H1 (cell line): ENCODE data around the gene SLC8A3. TPM values are rescaled to one million over a fixed set of nuclear protein-coding genes. Genes with fewer than 3 reads are reported as not detected.

Source experiments
- CTCF ChIA-PET: fragments of 300-600 bp; sonication (Branson Sonifier 250); formaldehyde crosslinking; loops from one replicate; lab custom pipeline; 2021; ENCODE audit not compliant: partially characterized antibody; lab: Charles Lee
- POLR2A ChIA-PET: fragments of 300-600 bp; sonication (Branson Sonifier 250); formaldehyde crosslinking; loops from one replicate; lab custom pipeline; 2021; ENCODE audit warnings: inconsistent platforms; ENCODE audit not compliant: partially characterized antibody; lab: Charles Lee
- DNase-seq, 2 experiments: peaks; one replicate each; pipeline versions ENCODE4 v3.0.0 to v3.0.0-alpha.2; 2010 to 2022; ENCODE audit warnings: low spot score in 2 of 2, low read depth in 1 of 2, mixed read lengths in 1 of 2
- FAIRE-seq: peaks from 2 replicates; lab custom pipeline; 2011; peaks lifted over from hg19 to GRCh38; lab: Jason Lieb, UNC
- H2AFZ ChIP-seq: 2 replicates; pipeline ENCODE4 v1.8.1; 2012; ENCODE audit warnings: low read length, inconsistent platforms
- H2AK5ac ChIP-seq: 2 replicates; pipeline ENCODE4 v1.6.1; 2013; ENCODE audit warnings: low read depth, low read length
- H2BK120ac ChIP-seq: replicated peaks from 2 replicates; pipeline ENCODE3; 2013; ENCODE audit warnings: low read depth, low read length, inconsistent platforms
- H2BK12ac ChIP-seq: 2 replicates; pipeline ENCODE4 v1.6.1; 2013; ENCODE audit warnings: low read depth, low read length
- H2BK15ac ChIP-seq: 2 replicates; pipeline ENCODE4 v1.6.1; 2013; ENCODE audit warnings: low read length
- H2BK20ac ChIP-seq: 2 replicates; pipeline ENCODE4 v1.6.1; 2013; ENCODE audit warnings: low read length
- H2BK5ac ChIP-seq: 2 replicates; pipeline ENCODE4 v1.6.1; 2013; ENCODE audit warnings: low read depth, low read length
- H3K14ac ChIP-seq: 2 replicates; pipeline ENCODE4 v1.6.1; 2013; ENCODE audit warnings: inconsistent platforms; ENCODE audit not compliant: insufficient read length
- H3K18ac ChIP-seq: 2 replicates; pipeline ENCODE4 v1.6.1; 2013; ENCODE audit warnings: low read length; ENCODE audit errors: extremely low read depth
- H3K23ac ChIP-seq: 2 replicates; pipeline ENCODE4 v1.6.1; 2013; ENCODE audit warnings: inconsistent platforms; ENCODE audit not compliant: insufficient read length
- H3K23me2 ChIP-seq: 2 replicates; pipeline ENCODE4 v1.6.1; 2013; ENCODE audit warnings: low read depth, low read length
- H3K27ac ChIP-seq: 2 replicates; pipeline ENCODE4 v1.6.1; 2011; ENCODE audit warnings: low read depth, low read length, inconsistent platforms
- H3K27me3 ChIP-seq, 4 experiments: replicated peaks in 1 of 4; 1 replicate in 1 of 4; 2 replicates in 3 of 4; pipeline versions ENCODE4 v1.6.1 to v1.8.1; 2011 to 2013; ENCODE audit warnings: low read length in 3 of 4, mild to moderate bottlenecking in 3 of 4, inconsistent platforms in 2 of 4, mixed read lengths in 2 of 4, moderate library complexity in 1 of 4; ENCODE audit not compliant: control insufficient read depth in 3 of 4, insufficient read depth in 3 of 4; ENCODE audit errors: extremely low read depth in 1 of 4
- H3K36me3 ChIP-seq, 4 experiments: 2 replicates each; pipeline versions ENCODE4 v1.6.1 to v1.8.1; 2011 to 2013; ENCODE audit warnings: mild to moderate bottlenecking in 4 of 4, low read length in 3 of 4, moderate library complexity in 2 of 4, control low read depth in 1 of 4, inconsistent platforms in 1 of 4; ENCODE audit not compliant: insufficient read depth in 4 of 4, control insufficient read depth in 2 of 4
- H3K4ac ChIP-seq: replicated peaks from 2 replicates; pipeline ENCODE3; 2013; ENCODE audit warnings: low read length, low read depth, mixed read lengths, inconsistent platforms; ENCODE audit not compliant: insufficient read length
- H3K4me1 ChIP-seq, 4 experiments: replicated peaks in 1 of 4; 1 replicate in 1 of 4; 2 replicates in 3 of 4; pipeline versions ENCODE4 v1.6.1 to v1.8.1; 2011 to 2013; ENCODE audit warnings: low read length in 3 of 4, inconsistent platforms in 2 of 4, mixed read lengths in 1 of 4; ENCODE audit not compliant: insufficient read depth in 4 of 4, control insufficient read depth in 3 of 4
- H3K4me2 ChIP-seq, 2 experiments: 2 replicates each; pipeline versions ENCODE4 v1.6.1 to v1.8.1; 2011 to 2013; ENCODE audit warnings: low read depth in 2 of 2, low read length in 2 of 2, control low read depth in 1 of 2, inconsistent platforms in 1 of 2, mild to moderate bottlenecking in 1 of 2; ENCODE audit not compliant: insufficient read depth in 1 of 2
- H3K4me3 ChIP-seq, 4 experiments: fragments of 200-600, 300-600 bp in 1 of 4; sonication (generic), shearing (Covaris generic), sonication (Bioruptor Twin) in 1 of 4; 2 replicates each; pipeline versions ENCODE4 v1.5.1 to v1.8.1; 2011 to 2016; ENCODE audit warnings: low read length in 4 of 4, low read depth in 3 of 4, control low read depth in 2 of 4, inconsistent platforms in 2 of 4, mild to moderate bottlenecking in 2 of 4, mixed read lengths in 1 of 4, moderate library complexity in 1 of 4; ENCODE audit not compliant: insufficient read depth in 2 of 4; ENCODE audit errors: extremely low read depth in 1 of 4
- H3K56ac ChIP-seq: replicated peaks from 2 replicates; pipeline ENCODE3; 2013; ENCODE audit warnings: low read depth, mild to moderate bottlenecking, mixed read lengths, low read length, inconsistent platforms; ENCODE audit not compliant: insufficient read length
- H3K79me1 ChIP-seq: 2 replicates; pipeline ENCODE4 v1.6.1; 2013; ENCODE audit warnings: low read depth, low read length, control low read depth
- H3K79me2 ChIP-seq, 2 experiments: 2 replicates each; pipeline versions ENCODE4 v1.6.1 to v1.8.1; 2012 to 2013; ENCODE audit warnings: low read length in 2 of 2, mild to moderate bottlenecking in 2 of 2, inconsistent platforms in 1 of 2; ENCODE audit not compliant: insufficient read depth in 2 of 2, control insufficient read depth in 1 of 2
- H3K9ac ChIP-seq, 4 experiments: replicated peaks in 1 of 4; 1 replicate in 1 of 4; 2 replicates in 3 of 4; pipeline versions ENCODE4 v1.6.1 to v1.8.1; 2011 to 2013; ENCODE audit warnings: low read depth in 3 of 4, low read length in 3 of 4, control low read depth in 2 of 4, mild to moderate bottlenecking in 2 of 4, moderate library complexity in 2 of 4, inconsistent platforms in 1 of 4; ENCODE audit errors: extremely low read depth in 1 of 4
- H3K9me3 ChIP-seq, 2 experiments: 2 replicates each; pipeline versions ENCODE4 v1.6.1 to v1.8.1; 2012 to 2013; ENCODE audit warnings: mild to moderate bottlenecking in 2 of 2, moderate library complexity in 2 of 2, control low read depth in 1 of 2, inconsistent platforms in 1 of 2, low read depth in 1 of 2, low read length in 1 of 2, mixed read lengths in 1 of 2; ENCODE audit not compliant: insufficient read depth in 2 of 2
- H4K20me1 ChIP-seq, 2 experiments: replicated peaks in 1 of 2; 2 replicates each; pipeline versions ENCODE3 to v1.8.1; 2011 to 2013; ENCODE audit warnings: inconsistent platforms in 2 of 2, low read length in 2 of 2, mild to moderate bottlenecking in 1 of 2; ENCODE audit not compliant: insufficient read depth in 2 of 2, control insufficient read depth in 1 of 2
- H4K5ac ChIP-seq: 2 replicates; pipeline ENCODE4 v1.6.1; 2013; ENCODE audit warnings: low read length, low read depth, mixed read lengths, inconsistent platforms; ENCODE audit not compliant: insufficient read length
- H4K8ac ChIP-seq: 2 replicates; pipeline ENCODE4 v1.8.0; 2013; ENCODE audit warnings: mild to moderate bottlenecking, moderate library complexity, low read length, inconsistent platforms; ENCODE audit not compliant: insufficient read depth; ENCODE audit errors: extremely low read depth
- H4K91ac ChIP-seq: replicated peaks from 2 replicates; pipeline ENCODE3; 2013; ENCODE audit warnings: low read length, mixed read lengths, inconsistent platforms; ENCODE audit not compliant: insufficient read length
- CTBP2 ChIP-seq: IDR thresholded peaks from 2 replicates; pipeline ENCODE4 v1.7.0; 2011; ENCODE audit warnings: borderline replicate concordance, mild to moderate bottlenecking, moderate library complexity, mixed read lengths, low read length; ENCODE audit not compliant: insufficient read depth, insufficient read length
- RXRA ChIP-seq: IDR thresholded peaks from 2 replicates; pipeline ENCODE4 v1.6.1; 2011; ENCODE audit warnings: low read depth, mild to moderate bottlenecking, low read length, moderate library complexity; ENCODE audit not compliant: insufficient read depth
- WGBS, 2 experiments: shearing (Covaris generic) in 1 of 2; methylation state at CpG; one replicate each; pipeline versions ENCODE4 v1.1.6 to v1.1.7; 2013 to 2015; ENCODE audit warnings: low lambda C conversion rate in 2 of 2, mixed read lengths in 2 of 2, inconsistent platforms in 1 of 2, low coverage in 1 of 2, missing lambda C conversion rate in 1 of 2; ENCODE audit not compliant: insufficient replicate concordance in 2 of 2, insufficient coverage in 1 of 2, insufficient read length in 1 of 2; ENCODE audit errors: extremely low coverage in 1 of 2, missing lambda C conversion rate in 1 of 2; 5-methylcytosine and 5-hydroxymethylcytosine counted together
- polyA plus RNA-seq, 7 experiments: library from polyadenylated mRNA; depleted of rRNA in 3 of 7; stranded (reverse) in 5 of 7; unstranded in 2 of 7; fragments of >200 nt in 5 of 7; fragments of 200-250 nt in 2 of 7; gene quantifications; 1 replicate in 5 of 7; 2 replicates in 1 of 7; 4 replicates in 1 of 7; pipeline versions ENCODE4 v1.2.1 to v1.2.3, GENCODE V29; 2011 to 2013; ENCODE audit warnings: missing spikeins in 2 of 7, mixed read lengths in 2 of 7
- total RNA-seq: library from RNA; stranded (reverse); fragmentation: NEBNext Ultra II Directional; extraction: Animal tissue kit (Norgen Biotek cat#: 25700); gene quantifications from 2 replicates; pipeline ENCODE4 v1.2.1, GENCODE V29; 2021

SLC8A3 gene
- total and polyA plus RNA-seq, 2 of the 8 experiments (the other 6 are each of a cell fraction or from before 2014, with no cell fraction given), result 0.38 to 1.1 TPM

GRCh38 chr14:70188322-70188658 lies 461 bp downstream of the SLC8A3 start:
- Histone ChIP-seq H3K4me2 (peak overlapping the region; percentile 93 to 100), H2BK5ac (no peak overlapping the region), H3K14ac (no peak overlapping the region), H3K27me3 (peaks cover 19 to 43% (median 39%) of the 10 kb centered on the region in 4 experiments), H3K9me3 (no peaks in the 10 kb centered on the region), H4K8ac (no peak overlapping the region; the same call in 1 of the 2 replicates), H2BK20ac (no peak overlapping the region; the same call in 1 of the 2 replicates), H3K36me3 (no peaks in the 10 kb centered on the region), H3K18ac (no peak overlapping the region), H4K20me1 (no peaks in the 10 kb centered on the region), H3K79me2 (no peaks in the 10 kb centered on the region), H4K91ac (no peak overlapping the region), H3K4ac (no peak overlapping the region), H3K23me2 (peaks cover 22% of the 10 kb centered on the region), H3K56ac (no peak overlapping the region), H3K9ac (no peak overlapping the region), H3K4me1 (peaks cover 2 to 22% (median 7%) of the 10 kb centered on the region in 4 experiments; a peak in 6 of 7 replicates), H2AFZ (no peak overlapping the region), H3K4me3 (peak overlapping the region; percentile 64 to 86 (median 76)), H2AK5ac (no peak overlapping the region), H3K23ac (no peak overlapping the region), H2BK120ac (no peak overlapping the region), H4K5ac (no peak overlapping the region), H2BK12ac (no peak overlapping the region), H2BK15ac (no peak overlapping the region), H3K27ac (no peak overlapping the region), H3K79me1 (no peaks in the 10 kb centered on the region)
- ChIA-PET CTCF (interaction anchor here (0.9 to 2.2 kb wide), 4 partner anchors 22 to 151 kb away, joined by 3 to 8 read pairs (median 4); no protein-coding TSS in a partner anchor), POLR2A (interaction anchor here (1.1 kb wide), 1 partner anchor 67 kb away, joined by 4 read pairs; no protein-coding TSS in a partner anchor)
- 1% methylated on average over 20 of the region's 38 CpGs; no CpG with 5 or more reads in 1 of the 2 experiments for WGBS, 2 experiments
- TF ChIP-seq RXRA, result no peak
- peak; percentile 25 for TF ChIP-seq CTBP2
- FAIRE-seq (no peak), DNase-seq (peak in 1 of 2 experiments; percentile 70)
